Activated CD4-positive, alpha-beta T cell treated with anti-CD3 and anti-CD28 coated beads, Interleukin-2, amount 10 ng/mL, durations not matched to agents 7 days and 5 days (primary cell): Measurements from ENCODE around the gene GPD1. TPM values are rescaled to one million over a fixed set of nuclear protein-coding genes. Genes with fewer than 3 reads are reported as not detected.

Experiments
- CTCF ChIA-PET: fragments of 350-600 bp; sonication (Branson Sonifier 250); formaldehyde crosslinking; loops from one replicate; lab custom pipeline; 2021; ENCODE audit warnings: antibody characterized with exemption; lab: Charles Lee
- POLR2A ChIA-PET: fragments of 350-600 bp; sonication (Branson Sonifier 250); formaldehyde crosslinking; loops from one replicate; lab custom pipeline; 2021; ENCODE audit warnings: antibody characterized with exemption; lab: Charles Lee
- DNase-seq: peaks from one replicate; pipeline ENCODE4 v3.0.0-alpha.2; 2020
- H3K27ac Mint-ChIP-seq: one replicate; pipeline ENCODE4 v1.8.0; 2021; ENCODE audit warnings: mild to moderate bottlenecking, moderate library complexity, mixed read lengths
- H3K27me3 Mint-ChIP-seq: one replicate; pipeline ENCODE4 v1.8.0; 2021; ENCODE audit warnings: mixed read lengths
- H3K36me3 Mint-ChIP-seq: one replicate; pipeline ENCODE4 v1.8.0; 2021; ENCODE audit warnings: low read depth, mixed read lengths
- H3K4me1 Mint-ChIP-seq: one replicate; pipeline ENCODE4 v1.8.0; 2021; ENCODE audit warnings: mixed read lengths
- H3K4me3 Mint-ChIP-seq: one replicate; pipeline ENCODE4 v1.8.0; 2021; ENCODE audit warnings: mild to moderate bottlenecking, moderate library complexity, mixed read lengths
- H3K9me3 Mint-ChIP-seq: one replicate; pipeline ENCODE4 v1.8.0; 2021; ENCODE audit warnings: mixed read lengths
- total RNA-seq, 2 experiments: library from RNA; stranded (reverse); gene quantifications; one replicate each; pipeline ENCODE4 v1.2.3, GENCODE V29; 2021

The GPD1 gene
- total RNA-seq, 2 experiments from 2014 or later, result 0.25 to 0.37 TPM

- Mint-ChIP-seq H3K4me3 (no peak overlapping the region), H3K4me1 (peaks cover 30% of the 10 kb centered on the region), H3K36me3 (peaks cover 37% of the 10 kb centered on the region), H3K27me3 (no peaks in the 10 kb centered on the region), H3K27ac (no peak overlapping the region), H3K9me3 (no peaks in the 10 kb centered on the region)
- ChIA-PET CTCF (interaction anchor here (0.8 to 3.8 kb wide), 7 partner anchors 12 to 198 kb away, joined by 3 to 39 read pairs (median 4); partner anchors contain the start of gene COX14), POLR2A (no interaction called here)
- peak; percentile 76 for DNase-seq
Measured at GRCh38 chr12:50088577-50089335, 15.1 kb upstream of the GPD1 start.

GRCh38 chr12:50089730-50090129 is 14.1 kb upstream of the GPD1 start:
- ChIA-PET CTCF (interaction anchor here (0.7 to 3.8 kb wide), 7 partner anchors 11 to 197 kb away, joined by 3 to 39 read pairs (median 4); partner anchors contain the start of gene COX14), POLR2A (interaction anchor here (0.7 to 0.8 kb wide), 2 partner anchors 23 to 131 kb away, joined by 3 read pairs; no protein-coding TSS in a partner anchor)
- no peak for DNase-seq
- no peak overlapping the region for H3K4me3 Mint-ChIP-seq
- no peak overlapping the region for H3K27ac Mint-ChIP-seq
- no peaks in the 10 kb centered on the region for H3K9me3 Mint-ChIP-seq
- no peaks in the 10 kb centered on the region for H3K27me3 Mint-ChIP-seq
- H3K4me1 Mint-ChIP-seq, result peaks cover 28% of the 10 kb centered on the region
- peaks cover 41% of the 10 kb centered on the region for H3K36me3 Mint-ChIP-seq

DNA sequence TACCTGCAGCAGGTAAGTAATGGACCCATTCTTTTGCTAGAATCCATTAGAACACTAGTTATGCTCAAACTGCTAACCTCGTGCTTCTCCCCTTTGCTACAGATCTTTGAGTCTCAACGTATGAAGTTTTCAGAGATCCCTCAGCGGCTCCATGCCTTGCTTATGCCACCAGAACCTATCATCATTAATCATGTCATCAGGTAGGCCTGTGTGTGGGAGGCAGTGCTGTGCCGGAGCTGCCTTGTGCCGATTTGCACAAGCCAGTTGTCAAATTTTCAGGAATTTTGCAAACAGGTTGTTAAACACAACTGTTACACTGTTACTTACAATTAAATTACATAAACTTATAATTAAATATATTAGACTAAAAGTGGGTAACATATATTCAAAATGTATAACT is 13.4 kb upstream of the GPD1 start:
- Mint-ChIP-seq H3K4me3 (no peak overlapping the region), H3K27ac (no peak overlapping the region), H3K27me3 (no peaks in the 10 kb centered on the region), H3K9me3 (no peaks in the 10 kb centered on the region), H3K36me3 (peaks cover 48% of the 10 kb centered on the region), H3K4me1 (peaks cover 24% of the 10 kb centered on the region)
- DNase-seq, result no peak
- POLR2A ChIA-PET, result no interaction called here
- CTCF ChIA-PET, result interaction anchor here (0.6 to 3.8 kb wide), 3 partner anchors 21 to 418 kb away, joined by 3 to 39 read pairs (median 5); partner anchors contain the start of gene COX14

- Mint-ChIP-seq H3K27me3 (no peaks in the 10 kb centered on the region), H3K36me3 (peaks cover 62% of the 10 kb centered on the region), H3K27ac (no peak overlapping the region), H3K4me3 (no peak overlapping the region), H3K9me3 (no peaks in the 10 kb centered on the region), H3K4me1 (no peaks in the 10 kb centered on the region)
- CTCF ChIA-PET, result interaction anchor here (1.7 to 9.2 kb wide), 2 partner anchors 10 to 12 kb away, joined by 4 to 86 read pairs; partner anchors contain the start of gene COX14
- DNase-seq, result no peak
- POLR2A ChIA-PET, result no interaction called here
Measured at GRCh38 chr12:50097952-50098351, 5.9 kb upstream of the GPD1 start.

DNA sequence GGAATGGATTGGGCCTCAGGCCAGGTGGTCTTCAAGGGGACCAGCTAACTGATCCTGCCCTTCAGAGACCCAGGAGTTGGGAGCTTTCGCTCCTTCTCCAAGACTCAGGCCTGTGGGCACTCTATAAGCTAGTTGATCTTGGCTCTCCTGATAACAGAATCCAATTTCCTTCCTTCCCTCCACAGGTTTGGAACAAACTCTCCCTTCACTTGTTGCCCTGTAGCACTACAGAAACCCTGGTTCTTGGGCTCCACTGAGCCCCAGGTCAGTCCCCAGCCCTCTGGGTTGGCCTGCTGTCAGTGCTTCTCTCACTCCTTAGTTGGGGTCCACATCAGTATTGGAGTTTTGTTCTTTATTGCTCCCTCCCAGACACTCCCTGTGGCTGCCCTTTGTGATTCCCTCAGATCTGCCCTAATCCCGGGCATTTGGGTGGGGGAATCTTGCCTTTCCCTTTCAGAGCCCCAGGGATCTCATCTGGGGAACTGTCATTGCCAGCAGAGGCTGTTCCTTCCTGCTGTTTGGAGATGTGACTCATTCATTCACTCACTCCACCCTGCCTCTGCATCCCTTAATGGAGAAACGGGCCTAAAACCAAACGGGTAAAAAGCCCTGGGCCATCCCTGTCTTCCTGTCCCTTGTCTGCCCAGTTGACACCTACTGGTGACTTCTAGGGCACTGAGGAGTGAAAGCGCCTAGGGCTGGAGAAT is 4.4 kb upstream of the GPD1 start:
- no peaks in the 10 kb centered on the region for H3K27me3 Mint-ChIP-seq
- peaks cover 57% of the 10 kb centered on the region for H3K36me3 Mint-ChIP-seq
- no peak overlapping the region for H3K4me3 Mint-ChIP-seq
- no peaks in the 10 kb centered on the region for H3K4me1 Mint-ChIP-seq
- POLR2A ChIA-PET, result no interaction called here
- H3K9me3 Mint-ChIP-seq, result no peaks in the 10 kb centered on the region
- no peak overlapping the region for H3K27ac Mint-ChIP-seq
- CTCF ChIA-PET, result interaction anchor here (1.4 to 9.2 kb wide), 2 partner anchors 10 kb away, joined by 5 to 86 read pairs; partner anchors contain the start of gene COX14
- no peak for DNase-seq

GRCh38 chr12:50100561-50100960 is 3.2 kb upstream of the GPD1 start:
- CTCF ChIA-PET, result interaction anchor here (0.8 to 9.2 kb wide), 4 partner anchors 9 to 143 kb away, joined by 3 to 86 read pairs (median 4); partner anchors contain the start of gene COX14
- Mint-ChIP-seq H3K27me3 (no peaks in the 10 kb centered on the region), H3K4me1 (no peaks in the 10 kb centered on the region), H3K27ac (no peak overlapping the region), H3K4me3 (no peak overlapping the region), H3K36me3 (peaks cover 47% of the 10 kb centered on the region), H3K9me3 (no peaks in the 10 kb centered on the region)
- DNase-seq, result no peak
- POLR2A ChIA-PET, result no interaction called here

- Mint-ChIP-seq H3K9me3 (no peaks in the 10 kb centered on the region), H3K27ac (no peak overlapping the region), H3K36me3 (peaks cover 36% of the 10 kb centered on the region), H3K27me3 (no peaks in the 10 kb centered on the region), H3K4me1 (no peaks in the 10 kb centered on the region), H3K4me3 (no peak overlapping the region)
- no peak for DNase-seq
- POLR2A ChIA-PET, result no interaction called here
- CTCF ChIA-PET, result interaction anchor here (9.2 kb wide), 1 partner anchor 8 kb away, joined by 86 read pairs; the partner anchor contains the start of gene COX14
Measured at GRCh38 chr12:50101663-50102062, 2.1 kb upstream of the GPD1 start.

- peaks cover 32% of the 10 kb centered on the region for H3K36me3 Mint-ChIP-seq
Measured at GRCh38 chr12:50102131-50102531, 1.7 kb upstream of the GPD1 start.

DNA sequence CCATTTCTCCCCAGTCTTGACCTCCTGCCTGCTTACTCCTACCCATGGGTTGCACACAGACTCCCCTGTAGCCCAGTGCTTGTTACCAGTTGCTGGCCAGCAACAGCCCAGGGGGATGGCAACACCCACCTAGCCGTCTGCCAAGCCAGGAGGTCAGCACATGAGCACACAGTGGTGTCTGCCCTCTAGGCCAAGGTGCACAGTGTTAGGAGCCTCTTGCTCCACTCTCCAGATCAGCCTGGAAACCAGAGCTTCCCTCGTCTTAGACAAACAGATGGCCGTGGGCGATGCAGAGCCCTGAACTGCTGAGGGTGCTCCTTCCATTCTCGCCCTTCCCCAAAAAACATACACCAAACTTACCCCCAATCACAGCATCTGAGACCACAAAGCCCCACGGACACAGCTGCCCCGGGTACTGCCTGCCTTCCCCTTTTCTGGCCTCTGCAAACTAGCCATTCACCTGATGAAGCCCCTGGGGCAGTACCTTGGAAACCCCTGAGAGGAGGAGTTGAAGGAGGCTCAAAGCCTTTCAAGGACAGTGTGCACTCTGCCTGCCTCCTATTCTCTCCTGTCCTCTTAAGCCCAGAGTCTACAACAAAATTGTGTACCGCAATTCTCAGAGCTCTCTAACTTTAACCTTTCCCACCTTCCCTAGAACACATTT is 1.0 kb upstream of the GPD1 start:
- Mint-ChIP-seq H3K4me1 (no peaks in the 10 kb centered on the region), H3K27me3 (no peaks in the 10 kb centered on the region), H3K4me3 (no peak overlapping the region), H3K27ac (no peak overlapping the region), H3K36me3 (peaks cover 29% of the 10 kb centered on the region), H3K9me3 (no peaks in the 10 kb centered on the region)
- DNase-seq, result no peak
- ChIA-PET CTCF (interaction anchor here (0.9 to 9.2 kb wide), 5 partner anchors 7 to 45 kb away, joined by 3 to 86 read pairs (median 4); partner anchors contain the start of genes COX14 and SMARCD1), POLR2A (no interaction called here)

More at GRCh38 chr12:50102131-50102531, 1.7 kb upstream of the GPD1 start:
- Mint-ChIP-seq H3K4me3 (no peak overlapping the region), H3K27me3 (no peaks in the 10 kb centered on the region), H3K9me3 (no peaks in the 10 kb centered on the region), H3K4me1 (no peaks in the 10 kb centered on the region), H3K27ac (no peak overlapping the region)
- ChIA-PET POLR2A (no interaction called here), CTCF (interaction anchor here (9.2 kb wide), 1 partner anchor 8 kb away, joined by 86 read pairs; the partner anchor contains the start of gene COX14)
- no peak for DNase-seq

- DNase-seq, result no peak
- Mint-ChIP-seq H3K27me3 (no peaks in the 10 kb centered on the region), H3K4me3 (no peak overlapping the region), H3K9me3 (no peaks in the 10 kb centered on the region), H3K27ac (no peak overlapping the region), H3K4me1 (no peaks in the 10 kb centered on the region), H3K36me3 (peaks cover 23% of the 10 kb centered on the region)
- CTCF ChIA-PET, result interaction anchor here (0.9 to 9.2 kb wide), 5 partner anchors 7 to 44 kb away, joined by 3 to 86 read pairs (median 4); partner anchors contain the start of genes COX14 and SMARCD1
- POLR2A ChIA-PET, result no interaction called here
Measured at GRCh38 chr12:50103351-50103750, 457 bp upstream of the GPD1 start.

GRCh38 chr12:50104417-50105366 is 884 bp downstream of the GPD1 start:
- Mint-ChIP-seq H3K4me1 (peaks cover 1% of the 10 kb centered on the region), H3K9me3 (no peaks in the 10 kb centered on the region), H3K4me3 (no peak overlapping the region), H3K27me3 (no peaks in the 10 kb centered on the region), H3K27ac (no peak overlapping the region), H3K36me3 (peaks cover 13% of the 10 kb centered on the region)
- CTCF ChIA-PET, result interaction anchor here (0.5 to 9.2 kb wide), 5 partner anchors 5 to 306 kb away, joined by 3 to 86 read pairs (median 4); partner anchors contain the start of genes COX14 and SMARCD1
- DNase-seq, result no peak
- POLR2A ChIA-PET, result no interaction called here
